T1000 (cell line): Measurements from ENCODE around the gene FIGNL2.
"Not testable (repeated sequence)": the region's sequence is repeated elsewhere in the genome, so short reads cannot be mapped to it uniquely, and the experiment has no call there.

Experiments
- DNase-seq: peaks from one replicate; lab custom pipeline; 2025; ENCODE audit warnings: mixed read lengths; lab: John Stamatoyannopoulos, UW

Gene FIGNL2, protein sequence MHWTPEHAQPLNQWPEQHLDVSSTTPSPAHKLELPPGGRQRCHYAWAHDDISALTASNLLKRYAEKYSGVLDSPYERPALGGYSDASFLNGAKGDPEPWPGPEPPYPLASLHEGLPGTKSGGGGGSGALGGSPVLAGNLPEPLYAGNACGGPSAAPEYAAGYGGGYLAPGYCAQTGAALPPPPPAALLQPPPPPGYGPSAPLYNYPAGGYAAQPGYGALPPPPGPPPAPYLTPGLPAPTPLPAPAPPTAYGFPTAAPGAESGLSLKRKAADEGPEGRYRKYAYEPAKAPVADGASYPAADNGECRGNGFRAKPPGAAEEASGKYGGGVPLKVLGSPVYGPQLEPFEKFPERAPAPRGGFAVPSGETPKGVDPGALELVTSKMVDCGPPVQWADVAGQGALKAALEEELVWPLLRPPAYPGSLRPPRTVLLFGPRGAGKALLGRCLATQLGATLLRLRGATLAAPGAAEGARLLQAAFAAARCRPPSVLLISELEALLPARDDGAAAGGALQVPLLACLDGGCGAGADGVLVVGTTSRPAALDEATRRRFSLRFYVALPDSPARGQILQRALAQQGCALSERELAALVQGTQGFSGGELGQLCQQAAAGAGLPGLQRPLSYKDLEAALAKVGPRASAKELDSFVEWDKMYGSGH

DNA sequence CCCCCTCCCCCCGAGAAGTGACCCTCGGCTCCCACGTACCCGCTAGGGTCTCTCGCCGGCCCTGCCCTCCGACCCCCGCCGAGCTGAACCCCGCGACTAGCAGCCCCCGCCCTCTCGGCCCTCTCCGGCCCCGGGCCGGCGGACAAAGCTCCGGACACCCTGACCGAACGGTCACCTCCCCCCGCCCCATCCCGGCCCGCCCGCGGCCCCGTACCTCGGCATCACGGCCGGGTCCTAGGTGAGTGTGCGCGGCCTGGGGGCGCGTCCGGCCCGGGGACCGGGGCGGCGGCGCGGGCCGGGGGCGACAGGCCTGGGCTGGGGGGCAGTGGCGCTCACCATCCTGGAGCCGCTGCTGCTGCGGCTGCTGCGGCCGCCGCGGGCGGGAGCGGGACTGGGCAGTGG lies at the start of gene FIGNL2:
FIGNL2 (minus strand) TSS at position 393 of the 402 bp plus-strand sequence. CDS start 26,305 bp downstream, outside the sequence.
- no peak for DNase-seq

DNA sequence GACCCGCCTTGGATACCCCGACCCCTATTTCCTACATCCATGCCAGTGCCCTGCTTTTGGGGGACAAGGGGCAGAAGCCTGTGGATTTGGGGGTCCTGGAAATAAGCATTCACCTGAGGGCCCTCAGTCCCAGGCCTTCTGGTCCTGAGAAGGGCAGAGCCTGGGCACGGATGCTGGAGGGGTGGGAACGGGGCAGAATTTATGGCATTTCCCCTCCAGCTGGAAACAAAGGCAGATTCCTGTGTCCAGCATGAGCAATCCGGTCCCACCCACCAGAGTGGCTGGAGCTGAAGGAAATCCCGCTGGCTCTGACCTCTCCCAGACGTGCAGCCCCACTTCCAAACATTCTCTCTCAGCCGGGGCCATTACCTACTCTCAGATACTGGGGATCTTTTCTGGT lies 48.7 kb upstream of the FIGNL2 start:
- DNase-seq = no peak

DNA sequence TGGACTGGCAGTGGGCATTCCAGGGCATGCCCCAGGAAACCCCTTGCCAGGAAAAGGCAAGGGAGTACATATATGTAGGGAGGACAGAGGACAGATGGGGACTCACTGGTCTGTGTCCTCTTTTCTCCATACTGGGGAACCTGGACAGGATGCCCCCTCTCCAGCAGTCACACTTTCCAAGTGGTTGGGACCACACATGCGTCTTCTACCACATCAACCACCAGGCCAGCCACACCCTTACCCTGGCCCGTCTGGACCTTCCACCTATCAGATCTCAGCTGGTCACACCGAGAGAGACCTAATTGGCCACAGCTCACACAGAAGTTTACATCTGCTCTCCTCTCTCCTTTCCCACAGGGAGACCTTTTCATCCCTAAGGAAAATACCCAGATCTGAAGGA lies 47.7 kb upstream of the FIGNL2 start:
- DNase-seq = no peak

DNA sequence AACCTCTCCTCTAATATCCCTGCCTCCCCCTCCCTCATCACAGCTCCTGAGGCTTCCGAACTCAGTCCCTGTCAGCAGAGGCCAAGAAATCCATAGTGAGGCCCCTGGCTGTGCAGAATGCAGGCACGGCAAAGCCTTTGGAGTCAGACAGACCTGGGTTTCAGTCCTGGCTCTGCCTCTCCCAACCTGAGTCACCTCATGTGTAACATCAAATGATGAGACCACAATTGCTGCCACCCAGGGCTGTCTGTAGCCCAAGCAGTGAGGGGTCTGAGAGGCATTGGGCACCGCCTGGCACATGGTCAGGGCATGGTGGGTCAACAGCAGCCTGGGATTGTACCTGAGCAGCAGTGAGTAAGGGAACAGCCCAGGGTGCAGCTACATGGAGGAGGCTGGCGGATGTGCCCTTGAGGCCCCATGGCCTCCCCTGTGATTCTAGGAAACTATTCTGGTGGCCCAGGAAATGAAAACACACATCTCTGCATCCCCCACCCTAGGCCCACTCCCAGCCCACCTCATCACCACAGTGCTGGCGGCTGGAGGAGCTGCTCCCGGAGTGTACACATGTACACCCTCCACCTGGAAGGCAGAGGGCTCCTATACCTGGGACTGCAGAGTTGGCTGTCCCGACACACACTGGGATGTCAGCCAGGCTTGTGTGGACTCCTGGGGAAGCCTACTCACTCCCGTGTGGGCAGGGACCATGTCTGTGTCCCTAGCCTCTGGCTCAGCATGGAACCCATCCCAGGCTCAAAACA lies 47.0 kb upstream of the FIGNL2 start:
- no peak for DNase-seq

DNA sequence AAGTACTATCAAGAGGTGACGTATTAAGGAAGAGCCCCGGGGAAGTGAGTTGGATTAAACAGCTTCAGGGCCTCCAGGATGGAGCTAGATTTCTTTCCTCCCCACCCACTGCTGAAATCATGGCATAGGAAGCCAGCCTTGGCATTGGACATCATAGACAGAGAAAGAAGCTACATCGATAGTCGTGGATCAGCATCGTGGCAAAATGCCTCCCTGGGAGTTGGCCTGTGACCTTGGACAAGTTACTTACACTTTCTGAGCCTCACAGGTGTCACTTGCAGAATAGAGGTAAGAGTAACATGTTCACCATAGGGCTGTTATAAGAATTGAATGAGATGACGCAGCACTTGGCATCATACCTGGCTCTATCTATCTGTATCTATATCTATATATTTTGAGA lies 45.3 kb upstream of the FIGNL2 start:
- no peak for DNase-seq

DNA sequence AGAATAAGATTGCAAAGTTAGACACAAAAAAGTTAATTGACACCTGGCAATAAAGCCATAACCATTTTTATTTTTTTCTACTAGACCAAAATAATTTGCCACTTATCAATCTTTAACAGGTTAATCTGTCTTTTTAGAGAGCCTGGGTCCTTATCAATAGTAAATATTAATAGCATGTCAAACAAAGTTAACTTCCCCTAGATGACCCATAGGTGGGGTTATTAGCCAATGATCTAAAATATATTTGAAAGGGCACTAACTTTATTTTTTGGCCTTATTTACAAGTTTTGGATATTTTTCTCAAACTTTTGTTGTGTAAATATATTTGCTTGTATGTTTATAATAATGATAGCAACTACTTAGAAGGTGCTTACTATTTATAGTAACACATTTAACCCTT lies 43.3 kb upstream of the FIGNL2 start:
- DNase-seq = no peak

DNA sequence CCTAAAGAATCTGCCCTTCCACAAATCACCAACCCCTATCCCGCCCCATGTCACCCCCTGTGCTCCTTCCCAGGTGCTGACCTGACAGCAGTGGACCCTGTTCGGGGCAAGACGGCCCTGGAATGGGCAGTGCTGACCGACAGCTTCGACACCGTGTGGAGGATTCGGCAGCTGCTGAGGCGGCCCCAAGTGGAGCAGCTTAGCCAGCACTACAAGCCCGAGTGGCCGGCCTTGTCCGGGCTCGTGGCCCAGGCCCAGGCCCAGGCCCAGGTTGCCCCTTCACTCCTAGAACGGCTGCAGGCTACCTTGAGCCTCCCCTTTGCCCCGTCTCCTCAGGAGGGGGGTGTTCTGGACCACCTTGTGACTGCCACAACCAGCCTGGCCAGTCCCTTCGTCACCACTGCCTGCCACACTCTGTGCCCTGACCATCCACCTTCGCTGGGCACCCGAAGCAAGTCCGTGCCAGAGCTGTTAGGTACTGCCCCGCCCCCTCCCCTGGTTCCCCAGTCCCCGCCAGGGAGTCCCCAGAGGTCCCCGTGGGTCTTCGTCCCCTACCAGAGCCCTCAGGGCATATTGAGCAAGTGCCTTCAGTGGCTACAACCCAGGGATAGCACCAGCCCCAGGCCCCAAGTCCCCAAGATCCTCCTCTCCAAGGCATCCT lies 42.1 kb upstream of the FIGNL2 start:
- DNase-seq = no peak

DNA sequence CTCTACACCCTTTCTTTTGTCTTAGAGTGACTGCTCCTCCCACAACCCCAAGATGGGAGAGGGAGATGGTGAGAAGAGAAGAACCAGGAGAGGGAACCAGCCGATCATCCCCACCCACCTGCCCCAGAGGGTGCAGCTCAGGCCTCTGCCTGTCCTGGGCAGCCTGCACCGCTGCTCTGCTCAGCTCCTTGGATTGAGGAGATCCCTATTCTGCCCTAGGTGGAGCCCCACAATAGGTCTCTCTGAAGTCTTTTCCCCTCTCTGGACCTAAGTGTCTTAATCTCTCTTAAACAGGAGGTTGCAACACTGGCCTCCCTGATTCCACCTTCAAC lies 41.6 kb upstream of the FIGNL2 start:
- no peak for DNase-seq

DNA sequence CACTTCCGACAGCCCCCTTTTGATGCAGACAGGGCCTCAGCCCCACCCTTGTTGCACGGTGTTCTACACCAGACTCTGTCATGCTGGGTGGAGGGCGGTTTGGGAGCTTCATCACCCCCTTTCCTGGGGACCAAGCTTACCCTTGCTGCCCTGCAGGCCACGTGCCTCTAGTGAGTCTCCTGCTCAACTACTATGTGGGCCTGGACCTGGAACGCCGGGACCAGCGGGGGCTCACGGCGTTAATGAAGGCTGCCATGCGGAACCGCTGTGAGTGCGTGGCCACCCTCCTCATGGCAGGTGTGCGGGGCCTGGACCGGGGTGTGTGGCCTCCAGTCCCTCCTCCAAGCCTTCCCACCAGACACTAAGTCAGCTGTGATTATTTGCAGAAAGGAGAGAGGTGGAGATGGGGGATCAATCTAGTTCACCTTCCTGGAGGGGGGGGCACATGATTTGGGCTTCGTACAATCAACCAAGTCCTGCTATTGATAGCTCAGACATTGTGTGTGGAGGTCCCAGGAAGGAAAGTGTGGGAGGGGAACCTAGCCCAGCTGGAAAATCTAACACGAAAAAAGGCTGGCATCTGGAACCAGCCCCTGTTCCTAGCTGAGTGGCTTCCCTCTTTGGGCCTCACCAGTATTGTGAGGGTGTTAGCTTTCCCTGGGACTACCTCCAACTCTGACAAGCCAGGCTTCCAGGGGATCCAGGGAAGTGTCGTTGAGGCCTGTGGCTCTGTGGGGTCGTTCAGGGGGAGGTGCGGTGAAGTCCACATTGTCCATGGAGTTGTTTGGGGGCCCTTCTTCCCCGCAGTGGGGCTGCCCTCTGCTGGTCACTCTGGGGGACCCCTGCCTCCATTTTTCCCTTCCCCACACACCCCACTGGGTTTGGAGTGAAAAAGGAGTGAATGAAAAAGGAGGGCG lies 41.0 kb upstream of the FIGNL2 start:
- no peak for DNase-seq

DNA sequence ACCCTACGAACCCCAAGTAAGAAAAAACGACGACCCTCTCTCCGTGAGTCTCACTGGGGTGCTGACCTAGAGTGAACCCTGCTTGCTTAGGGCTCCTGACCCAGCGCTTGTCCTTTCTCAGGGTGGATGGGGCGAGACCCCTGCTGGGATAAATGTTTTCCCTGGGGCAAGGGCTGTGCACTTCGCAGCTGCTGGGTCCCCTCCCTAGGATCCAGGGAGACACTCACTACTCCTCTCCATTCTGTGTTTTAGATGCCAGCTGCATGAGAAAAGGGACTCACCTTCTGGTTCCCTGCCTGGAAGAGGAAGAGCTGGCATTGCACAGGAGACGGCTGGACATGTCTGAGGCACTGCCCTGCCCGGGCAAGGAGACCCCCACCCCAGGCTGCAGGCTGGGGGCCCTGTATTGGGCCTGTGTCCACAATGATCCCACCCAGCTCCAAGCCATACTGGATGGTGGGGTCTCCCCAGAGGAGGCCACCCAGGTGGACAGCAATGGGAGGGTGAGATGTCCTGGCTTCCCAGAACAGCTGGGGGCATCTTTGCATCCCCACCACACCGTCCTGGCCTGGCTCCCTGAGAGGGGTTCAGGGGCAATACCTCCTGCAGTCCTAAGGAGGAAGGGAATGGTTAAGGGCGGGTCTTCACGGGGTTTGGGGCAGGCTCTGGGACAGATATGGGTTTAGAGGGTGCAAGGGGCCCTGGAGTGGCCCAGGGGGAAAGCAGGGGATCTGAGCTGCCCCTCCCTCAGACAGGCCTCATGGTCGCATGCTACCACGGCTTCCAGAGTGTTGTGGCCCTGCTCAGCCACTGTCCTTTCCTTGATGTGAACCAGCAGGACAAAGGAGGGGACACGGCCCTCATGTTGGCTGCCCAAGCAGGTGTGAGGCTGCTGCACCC lies 40.0 kb upstream of the FIGNL2 start:
- DNase-seq = no peak

DNA sequence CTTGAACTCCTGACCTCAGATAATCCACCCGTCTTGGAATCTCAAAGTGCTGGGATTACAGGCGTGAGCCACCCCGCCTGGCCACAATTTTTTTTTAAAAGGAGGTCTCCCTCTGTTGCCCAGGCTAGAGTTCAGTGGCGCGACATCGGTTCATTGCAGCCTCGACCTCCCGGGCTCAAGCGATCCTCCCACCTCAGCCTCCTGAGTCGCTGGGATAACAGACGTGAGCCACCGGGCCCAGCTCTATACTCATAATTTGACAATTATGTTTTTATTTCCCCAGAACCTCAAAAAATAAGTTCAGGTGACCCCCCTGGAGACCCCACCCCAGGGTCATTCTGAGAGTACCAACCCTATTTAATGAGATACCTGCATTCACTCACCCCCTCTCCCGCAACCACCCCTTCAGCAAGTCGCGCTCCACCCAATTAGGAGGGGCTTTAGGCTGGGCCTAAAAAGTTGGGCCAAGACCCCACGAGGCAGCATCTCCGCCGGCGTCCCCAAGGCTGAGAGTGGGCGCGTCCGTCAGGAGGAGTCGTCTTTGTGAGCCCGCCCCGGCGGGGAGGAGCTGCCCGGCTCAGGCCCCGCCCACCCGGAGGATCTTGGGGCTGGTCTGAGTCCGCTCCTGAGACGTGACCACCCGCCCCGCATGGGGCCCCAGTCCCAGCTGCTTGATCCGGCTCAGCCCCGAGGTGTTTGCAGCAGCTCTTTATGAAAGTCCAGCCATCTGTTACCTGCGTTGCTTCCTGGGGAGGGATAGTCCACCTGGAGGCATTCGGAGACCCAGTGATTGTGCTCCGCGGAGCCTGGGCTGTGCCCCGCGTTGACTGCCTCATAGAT lies 39.2 kb upstream of the FIGNL2 start, which contains the start of gene ANKRD33:
ANKRD33 (plus strand) TSS at position 628 of the 840 bp plus-strand sequence; CDS start at position 712, 84 bp downstream.
- DNase-seq = no peak

DNA sequence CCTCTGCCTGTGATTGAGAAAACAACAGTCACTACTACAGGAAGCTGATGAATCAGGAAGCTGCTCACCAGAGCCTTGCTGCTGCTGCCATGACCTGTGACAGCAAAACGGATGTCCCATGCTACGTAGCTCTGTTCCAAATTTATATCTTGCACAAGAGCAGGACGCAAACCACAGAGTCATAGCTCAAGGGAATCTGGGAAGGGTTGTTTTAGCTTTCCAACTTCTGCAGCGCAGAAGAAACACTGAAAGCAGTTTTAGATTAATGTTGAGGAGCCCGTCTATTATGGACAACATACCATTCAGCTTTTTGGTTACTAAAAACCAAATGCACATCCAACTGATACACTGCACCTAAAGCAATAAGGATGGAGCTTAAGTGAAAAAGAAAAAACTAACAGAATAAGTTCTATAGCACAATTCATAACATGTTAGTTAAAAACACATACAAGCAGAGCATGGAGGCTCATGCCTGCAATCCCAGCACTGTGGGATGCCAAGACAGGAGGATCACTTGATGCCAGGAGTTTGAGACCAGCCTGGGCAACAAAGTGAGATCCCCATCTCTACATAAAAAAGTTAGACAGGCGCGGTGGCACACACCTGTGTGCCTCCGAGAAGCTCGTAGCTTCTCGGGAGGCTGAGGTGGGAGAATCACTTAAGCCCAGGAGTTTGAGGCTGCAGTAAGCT lies 37.6 kb upstream of the FIGNL2 start:
- no peak for DNase-seq

DNA sequence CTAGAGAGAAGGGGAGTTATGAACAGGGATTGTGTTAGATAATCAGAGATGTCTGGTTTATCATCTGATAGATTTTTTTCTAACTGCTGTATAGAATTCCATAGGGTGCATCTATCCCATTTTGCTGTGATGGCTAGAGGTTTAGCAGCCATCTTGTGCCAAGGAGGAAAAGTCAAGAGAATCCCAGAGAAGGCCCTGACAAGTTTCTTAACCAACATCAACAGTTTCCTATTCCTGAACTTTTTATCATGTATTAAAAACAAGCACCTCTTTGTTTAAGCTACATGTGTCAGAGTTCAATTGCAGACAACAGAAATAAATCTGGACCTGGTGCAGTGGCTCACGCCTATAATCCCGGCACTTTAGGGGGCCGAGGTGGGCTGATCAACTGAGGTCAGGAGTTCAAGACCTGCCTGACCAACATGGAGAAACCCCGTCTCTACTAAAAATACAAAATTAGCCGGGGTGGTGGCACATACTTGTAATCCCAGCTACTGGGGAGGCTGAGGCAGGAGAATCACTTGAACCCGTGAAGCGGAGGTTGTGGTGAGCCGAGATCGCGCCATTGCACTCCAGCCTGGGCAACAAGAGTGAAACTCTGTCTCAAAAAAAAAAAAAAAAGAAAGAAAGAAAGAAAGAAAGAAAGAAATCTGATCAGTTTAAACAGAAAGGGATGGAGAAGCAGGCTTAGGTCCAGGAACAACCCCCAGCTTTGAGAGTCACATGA lies 36.9 kb upstream of the FIGNL2 start:
- not testable (repeated sequence) for DNase-seq

DNA sequence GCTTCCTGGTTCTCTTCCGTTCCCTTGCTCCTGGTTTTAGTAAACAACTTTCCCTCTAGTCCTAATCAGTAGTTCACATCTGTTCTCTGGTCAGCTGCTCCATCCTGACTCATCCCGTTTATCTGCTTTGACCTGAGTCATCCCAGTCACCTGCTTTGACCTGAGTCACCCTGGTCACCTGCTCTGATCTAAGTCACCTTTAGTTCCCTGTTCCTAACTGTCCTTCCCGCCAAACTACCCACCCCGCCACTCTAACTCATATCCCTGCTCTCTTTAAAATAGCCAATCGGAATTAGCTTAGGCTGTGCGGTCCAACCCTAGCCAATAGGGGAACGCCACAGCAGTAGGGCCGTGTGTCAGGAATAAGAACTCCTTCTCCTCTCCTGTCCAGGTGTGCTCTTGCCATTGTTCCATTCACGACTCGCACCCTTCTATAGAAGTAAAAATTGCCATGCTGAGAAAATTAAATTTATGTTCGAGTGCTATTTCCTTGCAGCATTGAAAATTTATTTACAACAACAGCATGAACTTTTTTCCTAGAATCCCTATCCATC lies 36.2 kb upstream of the FIGNL2 start:
- DNase-seq = no peak

DNA sequence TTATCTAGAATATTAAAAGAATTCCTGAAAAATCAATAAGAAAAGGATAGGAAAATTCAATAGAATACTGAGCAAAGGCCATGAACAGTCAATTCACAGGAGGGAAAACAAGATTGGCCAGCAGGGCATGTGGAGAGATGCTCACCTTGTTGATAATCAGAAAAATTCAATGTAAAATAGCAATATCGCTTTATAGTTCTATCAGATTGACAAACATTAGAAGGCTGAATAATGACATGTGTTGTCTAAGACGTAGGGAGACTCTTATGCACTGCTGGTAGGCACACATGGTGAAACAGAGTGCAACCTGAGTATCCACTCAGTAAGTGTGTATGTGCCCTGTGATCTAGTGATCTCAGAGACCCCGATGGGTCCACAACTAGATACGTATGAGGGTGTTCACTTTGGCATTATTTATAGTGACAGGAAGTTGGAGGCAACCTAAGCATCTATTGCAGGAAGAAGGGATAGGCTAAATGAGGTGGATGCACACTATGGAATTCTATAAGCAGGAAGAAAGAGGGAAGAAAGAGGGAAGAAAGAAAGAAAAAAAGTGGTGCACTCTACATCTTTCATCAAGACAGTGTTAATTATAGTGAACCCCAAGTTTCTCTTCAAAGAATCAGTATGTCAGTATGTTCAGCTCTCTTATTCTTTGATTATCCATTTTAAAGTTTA lies 35.6 kb upstream of the FIGNL2 start:
- no peak for DNase-seq

DNA sequence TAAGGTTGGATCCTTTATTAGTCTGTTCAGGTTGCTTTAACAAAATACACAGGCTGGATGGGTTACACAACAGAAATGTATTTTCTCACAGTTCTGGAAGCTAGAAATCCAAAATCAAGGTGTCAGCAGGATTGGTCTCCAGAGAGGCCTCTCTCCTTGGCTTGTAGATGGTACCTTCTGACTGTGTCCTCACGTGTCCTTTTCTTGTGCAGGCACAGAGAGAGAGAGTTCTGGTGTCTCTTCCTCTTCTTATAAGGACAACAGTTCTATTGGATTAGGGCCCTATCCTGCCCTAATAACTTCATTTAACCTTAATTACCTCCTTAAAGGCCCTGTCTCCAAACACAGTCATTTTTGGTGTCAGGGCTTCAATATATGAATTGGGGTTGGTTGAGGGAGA lies 34.8 kb upstream of the FIGNL2 start:
- no peak for DNase-seq

DNA sequence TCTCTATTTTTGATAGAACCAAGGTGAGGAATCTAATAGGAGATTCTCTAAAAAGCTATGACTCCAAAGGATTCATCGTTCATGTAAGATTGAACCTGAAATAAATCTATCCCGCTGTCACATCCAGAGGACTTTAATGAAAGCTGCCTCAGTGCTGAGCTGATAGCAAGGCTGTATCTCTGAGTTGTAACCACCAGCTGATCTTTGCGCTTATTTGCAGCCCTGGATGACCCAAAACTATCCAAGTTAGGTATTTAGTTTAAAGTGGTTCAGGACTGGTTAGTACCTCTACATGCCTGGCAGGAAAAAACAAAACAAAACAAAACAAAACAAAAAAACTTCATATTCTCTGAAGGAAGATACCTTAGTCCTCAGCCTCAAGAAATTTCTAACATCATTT lies 30.6 kb upstream of the FIGNL2 start:
- no peak for DNase-seq
